Fibroblast of lung (primary cell): ENCODE data around the gene GALK2. TPM values are rescaled to one million over a fixed set of nuclear protein-coding genes. Genes with fewer than 3 reads are reported as not detected.
A peak's percentile ranks its signal among the peaks of the same experiment; 100 is the strongest.

Experiments
- DNase-seq, 2 donors: peaks; one replicate each; pipeline versions ENCODE4 v3.0.0 to v3.0.0-alpha.2; 2010; ENCODE audit warnings: low read depth in 2 of 2
- H2AFZ ChIP-seq: 2 replicates; pipeline ENCODE4 v1.5.1; 2012; ENCODE audit warnings: low read length, control low read depth, inconsistent platforms
- H3K27ac ChIP-seq: 2 replicates; pipeline ENCODE4 v1.5.1; 2011; ENCODE audit warnings: low read length, control low read depth; ENCODE audit not compliant: insufficient read depth
- H3K27me3 ChIP-seq: 2 replicates; pipeline ENCODE4 v1.5.1; 2011; ENCODE audit warnings: mild to moderate bottlenecking, low read length; ENCODE audit not compliant: control insufficient read depth, insufficient read depth
- H3K36me3 ChIP-seq: 2 replicates; pipeline ENCODE4 v1.5.1; 2011; ENCODE audit warnings: low read length; ENCODE audit not compliant: control insufficient read depth, insufficient read depth
- H3K4me1 ChIP-seq: 2 replicates; pipeline ENCODE4 v1.5.1; 2011; ENCODE audit warnings: low read length; ENCODE audit not compliant: control insufficient read depth, insufficient read depth; ENCODE audit errors: extremely low read depth
- H3K4me2 ChIP-seq: 2 replicates; pipeline ENCODE4 v1.5.1; 2011; ENCODE audit warnings: low read length, control low read depth; ENCODE audit not compliant: insufficient read depth; ENCODE audit errors: extremely low read depth
- H3K4me3 ChIP-seq, 4 experiments: fragments of 200-600 bp in 1 of 4; sonication (generic) in 1 of 4; replicated peaks in 1 of 4; 2 replicates each; pipeline ENCODE4 v1.5.1; 2011 to 2016; ENCODE audit warnings: low read length in 4 of 4, low read depth in 3 of 4, mild to moderate bottlenecking in 3 of 4, control low read depth in 2 of 4, inconsistent platforms in 1 of 4, mixed read lengths in 1 of 4; ENCODE audit not compliant: insufficient read depth in 1 of 4; ENCODE audit errors: control extremely low read depth in 1 of 4
- H3K79me2 ChIP-seq: 2 replicates; pipeline ENCODE4 v1.5.1; 2012; ENCODE audit warnings: mild to moderate bottlenecking, low read length, inconsistent platforms; ENCODE audit not compliant: control insufficient read depth, insufficient read depth
- H3K9ac ChIP-seq: 2 replicates; pipeline ENCODE4 v1.5.1; 2011; ENCODE audit warnings: mild to moderate bottlenecking, low read length, control low read depth; ENCODE audit not compliant: insufficient read depth
- H3K9me3 ChIP-seq: 2 replicates; pipeline ENCODE4 v1.5.1; 2012; ENCODE audit warnings: low read depth, low read length; ENCODE audit not compliant: control insufficient read depth, insufficient read depth
- H4K20me1 ChIP-seq: 2 replicates; pipeline ENCODE4 v1.5.1; 2011; ENCODE audit warnings: low read length; ENCODE audit not compliant: control insufficient read depth, insufficient read depth; ENCODE audit errors: extremely low read depth
- CTCF ChIP-seq, 2 donors: IDR thresholded peaks in 1 of 2; conservative IDR thresholded peaks in 1 of 2; 1 replicate in 1 of 2; 2 replicates in 1 of 2; pipeline ENCODE4 v1.5.1; 2011 to 2012; ENCODE audit warnings: low read length in 2 of 2, control low read depth in 1 of 2, inconsistent platforms in 1 of 2, low read depth in 1 of 2, mild to moderate bottlenecking in 1 of 2
- EZH2 ChIP-seq: IDR thresholded peaks from 2 replicates; pipeline ENCODE4 v1.5.1; 2012; ENCODE audit warnings: low read length, control low read depth, mild to moderate bottlenecking; ENCODE audit errors: missing control alignments
- polyA plus RNA-seq, 2 donors: library from polyadenylated mRNA; depleted of rRNA in 1 of 2; stranded (reverse) in 1 of 2; unstranded in 1 of 2; fragments of >200 nt; gene quantifications; 2 replicates each; pipeline ENCODE4 v1.2.1, GENCODE V29; 2011 to 2012; ENCODE audit warnings: missing spikeins in 1 of 2
- total RNA-seq: library from RNA; depleted of rRNA; stranded (reverse); fragments of >200 nt; gene quantifications from 2 replicates; pipeline ENCODE4 v1.2.1, GENCODE V29; 2014

The GALK2 gene
- total and polyA plus RNA-seq, 2 donors (not counting 1 experiment from before 2014, with no cell fraction given), result 37.5 to 74.5 TPM

- no peak overlapping the region for H3K27ac ChIP-seq
- H3K9me3 ChIP-seq, result no peaks in the 10 kb centered on the region
- H3K79me2 ChIP-seq, result no peaks in the 10 kb centered on the region
- TF ChIP-seq CTCF (conservative IDR thresholded peaks at IDR 0.05 in 1 of 2, IDR thresholded peaks at IDR 0.05 in 1 of 2; ENCODE audit: low read depth in 1 of 2, low read length in 2 of 2), result no peak
- no peaks in the 10 kb centered on the region for H3K27me3 ChIP-seq
- H4K20me1 ChIP-seq, result no peaks in the 10 kb centered on the region
- H3K4me2 ChIP-seq, result no peak overlapping the region
- no peak overlapping the region for H3K4me3 ChIP-seq
- no peak for DNase-seq
- no peaks in the 10 kb centered on the region for H3K36me3 ChIP-seq
- H3K4me1 ChIP-seq, result no peaks in the 10 kb centered on the region
- H2AFZ ChIP-seq, result no peak overlapping the region
- no peak overlapping the region for H3K9ac ChIP-seq
Measured at GRCh38 chr15:49366496-49366895, 196.4 kb downstream of the GALK2 start.

- no peaks in the 10 kb centered on the region for H3K27me3 ChIP-seq
- H2AFZ ChIP-seq, result no peak overlapping the region
- peak; percentile 36 to 37 for TF ChIP-seq CTCF (conservative IDR thresholded peaks at IDR 0.05 in 1 of 2, IDR thresholded peaks at IDR 0.05 in 1 of 2; ENCODE audit: low read depth in 1 of 2, low read length in 2 of 2)
- no peak for TF ChIP-seq EZH2
- H3K79me2 ChIP-seq, result no peaks in the 10 kb centered on the region
- no peak overlapping the region for H3K27ac ChIP-seq
- H4K20me1 ChIP-seq, result no peaks in the 10 kb centered on the region
- DNase-seq, result peak; percentile 8 to 72
- no peak overlapping the region for H3K4me3 ChIP-seq
- no peak overlapping the region for H3K9ac ChIP-seq
- no peaks in the 10 kb centered on the region for H3K36me3 ChIP-seq
- H3K4me1 ChIP-seq, result no peaks in the 10 kb centered on the region
- no peaks in the 10 kb centered on the region for H3K9me3 ChIP-seq
- no peak overlapping the region for H3K4me2 ChIP-seq
Measured at GRCh38 chr15:49370782-49371181, 200.7 kb downstream of the GALK2 start.

- no peak overlapping the region for H2AFZ ChIP-seq
- H3K4me3 ChIP-seq, result no peak overlapping the region
- H3K36me3 ChIP-seq, result no peaks in the 10 kb centered on the region
- H3K9ac ChIP-seq, result no peak overlapping the region
- no peaks in the 10 kb centered on the region for H3K27me3 ChIP-seq
- TF ChIP-seq EZH2, result no peak
- no peak for TF ChIP-seq CTCF (conservative IDR thresholded peaks at IDR 0.05 in 1 of 2, IDR thresholded peaks at IDR 0.05 in 1 of 2; ENCODE audit: low read depth in 1 of 2, low read length in 2 of 2)
- no peaks in the 10 kb centered on the region for H3K9me3 ChIP-seq
- H3K4me2 ChIP-seq, result no peak overlapping the region
- H3K27ac ChIP-seq, result no peak overlapping the region
- H3K4me1 ChIP-seq, result no peaks in the 10 kb centered on the region
- H3K79me2 ChIP-seq, result no peaks in the 10 kb centered on the region
- DNase-seq, result no peak
- H4K20me1 ChIP-seq, result no peaks in the 10 kb centered on the region
Measured at GRCh38 chr15:49372366-49372765, 202.3 kb downstream of the GALK2 start.
